Neural cell (in vitro differentiated cells): ENCODE data around the gene OPA1. TPM values are rescaled to one million over a fixed set of nuclear protein-coding genes. Genes with fewer than 3 reads are reported as not detected.

ENCODE experiments used
- H2AFZ ChIP-seq: fragments of 200-600, 300-800 bp; sonication (generic), shearing (Covaris generic); 2 replicates; pipeline ENCODE4 v1.6.0; 2014; ENCODE audit warnings: low read depth, mild to moderate bottlenecking, antibody characterized with exemption, low read length, moderate library complexity
- H3F3A ChIP-seq: fragments of 200-600 bp; shearing (Covaris generic); 2 replicates; pipeline ENCODE4 v1.6.1; 2016; ENCODE audit warnings: mild to moderate bottlenecking, moderate library complexity, mixed read lengths, antibody characterized with exemption, low read length; ENCODE audit not compliant: insufficient read depth, poor library complexity, severe bottlenecking
- H3K27ac ChIP-seq: fragments of 200-600, 300-800 bp; sonication (generic), shearing (Covaris generic); 2 replicates; pipeline ENCODE4 v1.5.1; 2014; ENCODE audit warnings: mild to moderate bottlenecking, low read length, moderate library complexity
- H3K27me3 ChIP-seq: fragments of 300-800, 200-600 bp; sonication (generic), shearing (Covaris generic); 2 replicates; pipeline ENCODE4 v1.6.0; 2014; ENCODE audit warnings: mild to moderate bottlenecking, low read depth, low read length, moderate library complexity; ENCODE audit not compliant: insufficient read depth
- H3K36me3 ChIP-seq: fragments of 300-800, 200-600 bp; sonication (generic), shearing (Covaris generic); 2 replicates; pipeline ENCODE4 v1.5.1; 2014; ENCODE audit warnings: mild to moderate bottlenecking, antibody characterized with exemption, low read length, moderate library complexity; ENCODE audit not compliant: insufficient read depth
- H3K4me2 ChIP-seq: fragments of 300-800, 200-600 bp; sonication (generic), shearing (Covaris generic); 2 replicates; pipeline ENCODE4 v1.6.0; 2014; ENCODE audit warnings: mild to moderate bottlenecking, low read length
- H3K4me3 ChIP-seq: fragments of 300-800, 200-600 bp; sonication (generic), shearing (Covaris generic); 2 replicates; pipeline ENCODE4 v1.5.1; 2014; ENCODE audit warnings: mild to moderate bottlenecking, low read length, moderate library complexity
- H3K79me2 ChIP-seq: fragments of 200-600 bp; shearing (Covaris generic); replicated peaks from 2 replicates; pipeline ENCODE4 v1.6.0; 2014; ENCODE audit warnings: mild to moderate bottlenecking, low read length, moderate library complexity; ENCODE audit not compliant: insufficient read depth
- H3K9ac ChIP-seq: fragments of 300-800, 200-600 bp; sonication (generic), shearing (Covaris generic); 2 replicates; pipeline ENCODE4 v1.6.1; 2016; ENCODE audit warnings: mild to moderate bottlenecking, low read length, mixed read lengths
- H3K9me2 ChIP-seq: fragments of 200-600 bp; shearing (Covaris generic); 2 replicates; pipeline ENCODE4 v1.6.1; 2016; ENCODE audit warnings: mild to moderate bottlenecking, low read length, mixed read lengths; ENCODE audit not compliant: insufficient read depth
- H3K9me3 ChIP-seq: fragments of 200-600, 300-800 bp; sonication (generic), shearing (Covaris generic); 2 replicates; pipeline ENCODE4 v1.6.1; 2016; ENCODE audit warnings: mild to moderate bottlenecking, mixed run types, low read length, moderate library complexity, mixed read lengths
- H4K20me1 ChIP-seq: fragments of 200-600 bp; shearing (Covaris generic); 2 replicates; pipeline ENCODE4 v1.6.1; 2016; ENCODE audit warnings: mild to moderate bottlenecking, mixed run types; ENCODE audit not compliant: insufficient read depth
- CTCF ChIP-seq: fragments of 450-650 bp; IDR thresholded peaks from 2 replicates; pipeline ENCODE4 v1.5.1; 2014; ENCODE audit warnings: antibody characterized with exemption, mild to moderate bottlenecking, moderate library complexity; ENCODE audit not compliant: poor library complexity, severe bottlenecking
- EP300 ChIP-seq: fragments of 450-650 bp; conservative IDR thresholded peaks from 2 replicates; pipeline ENCODE4 v1.6.1; 2014; ENCODE audit warnings: antibody characterized with exemption, mild to moderate bottlenecking, moderate library complexity; ENCODE audit not compliant: poor library complexity, severe bottlenecking
- EZH2 ChIP-seq: fragments of 200-600, 300-800 bp; shearing (Covaris generic), sonication (generic); IDR thresholded peaks from 2 replicates; pipeline ENCODE4 v1.6.1; 2014; ENCODE audit warnings: antibody characterized with exemption, low read length, borderline replicate concordance, mild to moderate bottlenecking; ENCODE audit not compliant: insufficient read depth, poor library complexity, severe bottlenecking
- MXI1 ChIP-seq: fragments of 450-650 bp; conservative IDR thresholded peaks from 2 replicates; pipeline ENCODE4 v1.6.1; 2014; ENCODE audit warnings: antibody characterized with exemption, mild to moderate bottlenecking; ENCODE audit not compliant: poor library complexity, severe bottlenecking
- POLR2AphosphoS5 ChIP-seq: IDR thresholded peaks from 2 replicates; pipeline ENCODE4 v1.6.1; 2012
- RAD21 ChIP-seq: fragments of 450-650 bp; conservative IDR thresholded peaks from 2 replicates; pipeline ENCODE4 v1.6.1; 2014; ENCODE audit warnings: antibody characterized with exemption, mild to moderate bottlenecking, moderate library complexity
- REST ChIP-seq: IDR thresholded peaks from 2 replicates; pipeline ENCODE4 v1.6.1; 2012; ENCODE audit warnings: borderline replicate concordance
- SMC3 ChIP-seq: fragments of 450-650 bp; conservative IDR thresholded peaks from 2 replicates; pipeline ENCODE4 v1.6.1; 2014; ENCODE audit warnings: antibody characterized with exemption, mild to moderate bottlenecking, moderate library complexity; ENCODE audit not compliant: poor library complexity
- TAF1 ChIP-seq: IDR thresholded peaks from 2 replicates; pipeline ENCODE4 v1.6.1; 2012; ENCODE audit warnings: low read depth
- polyA plus RNA-seq: library from polyadenylated mRNA; depleted of rRNA; stranded (reverse); fragments of >200 nt; gene quantifications from 2 replicates; pipeline ENCODE4 v1.2.3, GENCODE V29; 2014

OPA1 gene
- polyA plus RNA-seq, 1 donor from 2014 or later: 97.7 TPM

GRCh38 chr3:193593668-193594030 is 641 bp downstream of the OPA1 start:
- peak overlapping the region; percentile 65 for H3K4me2 ChIP-seq
- peak overlapping the region; percentile 84 for H3K27ac ChIP-seq
- H3K9me3 ChIP-seq: no peaks in the 10 kb centered on the region
- peak overlapping the region; percentile 90 for H3K9ac ChIP-seq
- TF ChIP-seq SMC3 (no peak), MXI1 (peak; percentile 53), POLR2AphosphoS5 (peak; percentile 60)
- no peaks in the 10 kb centered on the region for H3K27me3 ChIP-seq
- no peaks in the 10 kb centered on the region for H3K9me2 ChIP-seq
- no peaks in the 10 kb centered on the region for H4K20me1 ChIP-seq
- H2AFZ ChIP-seq: peak overlapping the region; percentile 99
- peaks cover 50% of the 10 kb centered on the region for H3K79me2 ChIP-seq
- H3K4me3 ChIP-seq: peak overlapping the region; percentile 80
- H3K36me3 ChIP-seq: no peaks in the 10 kb centered on the region
- no peaks in the 10 kb centered on the region for H3F3A ChIP-seq

GRCh38 chr3:193594946-193595689 is 2.1 kb downstream of the OPA1 start:
- Histone ChIP-seq H3K4me3 (peak overlapping the region; percentile 80), H3K4me2 (peak overlapping the region; percentile 35), H3K9me3 (no peaks in the 10 kb centered on the region), H4K20me1 (no peaks in the 10 kb centered on the region), H2AFZ (no peak overlapping the region), H3K36me3 (no peaks in the 10 kb centered on the region), H3K27me3 (no peaks in the 10 kb centered on the region), H3K79me2 (peaks cover 50% of the 10 kb centered on the region), H3K27ac (no peak overlapping the region), H3F3A (no peaks in the 10 kb centered on the region), H3K9me2 (no peaks in the 10 kb centered on the region), H3K9ac (no peak overlapping the region)
- TF ChIP-seq TAF1: no peak
- no peak for TF ChIP-seq EZH2
- no peak for TF ChIP-seq RAD21
- TF ChIP-seq POLR2AphosphoS5: no peak
- TF ChIP-seq SMC3: no peak
- TF ChIP-seq REST: no peak
- TF ChIP-seq MXI1: no peak
- no peak for TF ChIP-seq EP300
- no peak for TF ChIP-seq CTCF
